HFFc6 (cell line): Measurements from ENCODE around the gene RALGPS1. TPM values are rescaled to one million over a fixed set of nuclear protein-coding genes. Genes with fewer than 3 reads are reported as not detected.
A peak's percentile ranks its signal among the peaks of the same experiment; 100 is the strongest.

ENCODE experiments used
- DNase-seq: peaks from one replicate; pipeline ENCODE4 v3.0.0-alpha.2; 2018
- H3K27ac Mint-ChIP-seq: 2 replicates; pipeline ENCODE4 v1.8.0; 2020; ENCODE audit warnings: mild to moderate bottlenecking, mixed read lengths
- H3K27me3 Mint-ChIP-seq: 2 replicates; pipeline ENCODE4 v1.8.0; 2021; ENCODE audit warnings: mild to moderate bottlenecking, moderate library complexity, mixed read lengths; ENCODE audit not compliant: insufficient read depth
- H3K36me3 Mint-ChIP-seq: 2 replicates; pipeline ENCODE4 v1.8.0; 2021; ENCODE audit warnings: low read depth, mixed read lengths
- H3K4me1 Mint-ChIP-seq: 2 replicates; pipeline ENCODE4 v1.8.0; 2020; ENCODE audit warnings: low read depth, mixed read lengths
- H3K4me3 Mint-ChIP-seq: 2 replicates; pipeline ENCODE4 v1.8.0; 2020; ENCODE audit warnings: mild to moderate bottlenecking, moderate library complexity, mixed read lengths
- H3K9me3 Mint-ChIP-seq: 2 replicates; pipeline ENCODE4 v1.8.0; 2020; ENCODE audit warnings: mild to moderate bottlenecking, mixed read lengths
- CTCF ChIP-seq: fragments of 200-600 bp; sonication (generic); IDR thresholded peaks from 2 replicates; pipeline ENCODE4 v1.5.0; 2021; ENCODE audit warnings: antibody characterized with exemption, mild to moderate bottlenecking
- total RNA-seq, 6 experiments: library from RNA; stranded (reverse); fragmentation: NEBNext Ultra II Directional; extraction: Animal tissue kit (Norgen Biotek cat#: 25700); gene quantifications; 2 replicates in 1 of 6; 3 replicates in 5 of 6; pipeline ENCODE4 v1.2.3, GENCODE V29; 2021

RALGPS1 gene
- total RNA-seq, 6 experiments from 2014 or later, result 0.68 to 1.6 (median 1.1) TPM

GRCh38 chr9:127133739-127134167, 219.2 kb downstream of the RALGPS1 start:
- DNase-seq, result peak; percentile 83
- Mint-ChIP-seq H3K27me3 (0 out of 2 replicates have a peak, but pooled peaks cover 2% of the 10 kb centered on the region), H3K27ac (peak overlapping the region; percentile 98), H3K9me3 (no peaks in the 10 kb centered on the region), H3K36me3 (no peaks in the 10 kb centered on the region), H3K4me3 (peak overlapping the region; percentile 81), H3K4me1 (peaks cover 66% of the 10 kb centered on the region)
- no peak for TF ChIP-seq CTCF

GRCh38 chr9:127135056-127135745, 220.6 kb downstream of the RALGPS1 start:
- H3K27me3 Mint-ChIP-seq, result 0 out of 2 replicates have a peak, but pooled peaks cover 2% of the 10 kb centered on the region
- no peaks in the 10 kb centered on the region for H3K36me3 Mint-ChIP-seq
- no peak overlapping the region for H3K4me3 Mint-ChIP-seq
- H3K4me1 Mint-ChIP-seq, result peaks cover 54% of the 10 kb centered on the region
- H3K9me3 Mint-ChIP-seq, result no peaks in the 10 kb centered on the region
- no peak for DNase-seq
- TF ChIP-seq CTCF, result no peak
- peak overlapping the region; percentile 98 for H3K27ac Mint-ChIP-seq

GRCh38 chr9:127136081-127136879, 221.7 kb downstream of the RALGPS1 start:
- DNase-seq, result no peak
- no peak for TF ChIP-seq CTCF
- H3K36me3 Mint-ChIP-seq, result no peaks in the 10 kb centered on the region
- H3K9me3 Mint-ChIP-seq, result no peaks in the 10 kb centered on the region
- peaks cover 3% of the 10 kb centered on the region; the same call in 1 of the 2 replicates for H3K27me3 Mint-ChIP-seq
- peaks cover 43% of the 10 kb centered on the region for H3K4me1 Mint-ChIP-seq
- H3K27ac Mint-ChIP-seq, result no peak overlapping the region
- no peak overlapping the region for H3K4me3 Mint-ChIP-seq

GRCh38 chr9:127136880-127137639, 222.5 kb downstream of the RALGPS1 start:
- peaks cover 35% of the 10 kb centered on the region for H3K4me1 Mint-ChIP-seq
- no peak overlapping the region for H3K27ac Mint-ChIP-seq
- no peaks in the 10 kb centered on the region for H3K36me3 Mint-ChIP-seq
- no peak overlapping the region for H3K4me3 Mint-ChIP-seq
- H3K9me3 Mint-ChIP-seq, result no peaks in the 10 kb centered on the region
- H3K27me3 Mint-ChIP-seq, result peaks cover 5% of the 10 kb centered on the region
- DNase-seq, result no peak
- TF ChIP-seq CTCF, result no peak

- no peaks in the 10 kb centered on the region for H3K36me3 Mint-ChIP-seq
- no peak for DNase-seq
- H3K9me3 Mint-ChIP-seq, result no peaks in the 10 kb centered on the region
- no peak overlapping the region for H3K4me3 Mint-ChIP-seq
- H3K27ac Mint-ChIP-seq, result no peak overlapping the region
- peaks cover 28% of the 10 kb centered on the region for H3K4me1 Mint-ChIP-seq
- no peak for TF ChIP-seq CTCF
- H3K27me3 Mint-ChIP-seq, result peaks cover 5% of the 10 kb centered on the region
Measured at GRCh38 chr9:127137640-127138360, 223.2 kb downstream of the RALGPS1 start.
